ENCODE data around the gene KLHL42. TPM values are rescaled to one million over a fixed set of nuclear protein-coding genes. Genes with fewer than 3 reads are reported as not detected.
"Not testable (repeated sequence)": the region's sequence is repeated elsewhere in the genome, so short reads cannot be mapped to it uniquely, and the experiment has no call there.

The KLHL42 gene, protein sequence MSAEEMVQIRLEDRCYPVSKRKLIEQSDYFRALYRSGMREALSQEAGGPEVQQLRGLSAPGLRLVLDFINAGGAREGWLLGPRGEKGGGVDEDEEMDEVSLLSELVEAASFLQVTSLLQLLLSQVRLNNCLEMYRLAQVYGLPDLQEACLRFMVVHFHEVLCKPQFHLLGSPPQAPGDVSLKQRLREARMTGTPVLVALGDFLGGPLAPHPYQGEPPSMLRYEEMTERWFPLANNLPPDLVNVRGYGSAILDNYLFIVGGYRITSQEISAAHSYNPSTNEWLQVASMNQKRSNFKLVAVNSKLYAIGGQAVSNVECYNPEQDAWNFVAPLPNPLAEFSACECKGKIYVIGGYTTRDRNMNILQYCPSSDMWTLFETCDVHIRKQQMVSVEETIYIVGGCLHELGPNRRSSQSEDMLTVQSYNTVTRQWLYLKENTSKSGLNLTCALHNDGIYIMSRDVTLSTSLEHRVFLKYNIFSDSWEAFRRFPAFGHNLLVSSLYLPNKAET
- total RNA-seq = 38.4 TPM

DNA sequence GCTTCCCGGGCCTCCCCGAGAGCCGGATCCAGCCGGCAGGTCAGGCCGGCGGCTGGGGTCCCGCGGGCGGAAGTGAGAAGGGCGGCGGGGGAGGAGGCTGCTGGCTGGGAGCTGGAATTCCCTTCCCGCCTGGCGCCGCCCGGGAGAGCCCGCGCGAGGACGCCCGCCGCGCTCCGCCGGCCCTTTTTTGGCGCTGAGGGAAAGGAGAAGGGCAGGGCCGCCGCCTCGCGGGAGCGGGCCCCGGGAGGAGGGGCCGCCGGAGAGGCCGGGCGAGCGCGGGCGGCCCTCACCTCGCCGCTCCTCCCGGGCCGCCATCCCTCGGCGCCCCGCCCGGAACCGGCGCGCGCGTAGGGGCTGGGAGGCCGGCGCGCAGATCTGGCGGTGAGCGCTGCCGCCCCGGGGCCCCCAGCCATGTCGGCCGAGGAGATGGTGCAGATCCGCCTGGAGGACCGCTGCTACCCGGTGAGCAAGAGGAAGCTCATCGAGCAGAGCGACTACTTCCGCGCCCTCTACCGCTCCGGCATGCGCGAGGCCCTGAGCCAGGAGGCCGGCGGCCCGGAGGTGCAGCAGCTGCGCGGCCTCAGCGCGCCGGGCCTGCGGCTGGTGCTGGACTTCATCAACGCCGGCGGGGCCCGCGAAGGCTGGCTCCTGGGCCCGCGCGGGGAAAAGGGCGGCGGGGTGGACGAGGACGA is at the start of gene KLHL42, which contains the start of gene MANSC4:
Gene KLHL42 (plus strand): TSS at position 314 of the 692 bp plus-strand sequence. CDS start 98 bp downstream, at position 412.
Gene MANSC4 (minus strand): TSS at position 317 of the 692 bp plus-strand sequence. CDS start 8,960 bp downstream, outside the sequence.
- DNase-seq (ENCODE audit: low spot score) = peak; percentile 84

DNA sequence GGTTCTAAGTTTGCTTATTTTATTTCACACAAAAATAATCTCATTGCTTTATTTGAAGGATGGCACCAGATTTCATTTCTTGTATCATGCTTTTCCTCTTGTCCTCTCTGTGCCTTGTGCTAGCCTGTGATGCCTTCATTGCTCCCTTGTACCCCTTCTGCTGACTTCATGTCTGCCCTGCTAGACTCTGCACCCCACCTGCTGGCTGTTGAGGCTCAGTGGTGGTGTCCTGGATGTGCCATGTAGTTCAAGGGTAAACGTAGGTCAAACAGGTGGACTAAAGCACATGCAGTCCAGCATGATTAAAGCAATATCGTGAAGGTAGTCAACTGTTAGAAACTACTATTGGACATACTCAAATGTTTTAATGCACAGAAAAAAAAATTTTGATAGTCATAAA is 47.8 kb upstream of the KLHL42 start:
- no peak for DNase-seq (ENCODE audit: low spot score)

DNA sequence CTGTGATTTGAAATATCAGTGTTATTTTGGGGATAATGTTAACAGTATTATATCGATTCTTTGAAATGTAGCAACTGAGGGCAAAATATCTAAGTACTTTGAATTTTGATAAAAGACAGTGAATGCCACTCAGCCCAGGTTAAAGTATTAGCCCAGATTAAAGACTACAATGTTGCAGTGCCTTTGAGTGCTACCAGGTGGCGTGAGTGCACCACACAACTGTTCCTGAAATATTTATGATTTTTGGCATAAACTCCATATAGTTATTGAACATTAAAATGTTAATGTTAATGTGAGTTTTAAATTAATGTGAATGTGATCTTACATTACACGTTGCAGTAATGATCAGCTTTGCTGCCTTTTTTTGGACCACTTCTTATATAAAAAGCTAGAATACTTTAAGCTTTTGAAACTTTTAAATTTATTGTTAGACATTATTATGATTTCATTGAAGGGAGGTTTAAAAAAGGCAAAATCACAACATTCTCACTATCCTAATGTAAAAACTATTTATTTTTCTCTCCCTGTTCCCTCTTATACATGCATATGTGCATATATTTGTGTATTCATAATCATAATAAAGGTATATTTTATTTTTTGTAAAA is 46.9 kb upstream of the KLHL42 start:
- no peak for DNase-seq (ENCODE audit: low spot score)

DNA sequence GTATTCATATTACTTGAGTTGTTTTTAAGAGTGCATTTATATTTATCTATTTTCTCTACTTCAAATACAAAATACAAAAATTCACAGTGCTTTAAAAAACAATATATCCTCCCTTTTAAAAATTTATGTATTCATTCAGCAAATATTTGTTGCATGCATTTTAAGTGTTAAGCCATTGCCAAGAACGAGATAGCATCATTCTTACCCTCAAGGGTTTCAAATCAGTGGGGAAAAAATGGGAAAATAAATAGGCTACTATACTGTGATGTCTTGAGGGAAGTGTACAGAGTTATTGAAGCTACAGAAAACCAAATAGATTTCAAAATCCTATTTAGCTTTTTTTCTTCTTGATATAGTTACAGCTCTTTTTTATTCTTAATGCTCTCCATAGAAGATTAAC is 46.2 kb upstream of the KLHL42 start:
- no peak for DNase-seq (ENCODE audit: low spot score)

DNA sequence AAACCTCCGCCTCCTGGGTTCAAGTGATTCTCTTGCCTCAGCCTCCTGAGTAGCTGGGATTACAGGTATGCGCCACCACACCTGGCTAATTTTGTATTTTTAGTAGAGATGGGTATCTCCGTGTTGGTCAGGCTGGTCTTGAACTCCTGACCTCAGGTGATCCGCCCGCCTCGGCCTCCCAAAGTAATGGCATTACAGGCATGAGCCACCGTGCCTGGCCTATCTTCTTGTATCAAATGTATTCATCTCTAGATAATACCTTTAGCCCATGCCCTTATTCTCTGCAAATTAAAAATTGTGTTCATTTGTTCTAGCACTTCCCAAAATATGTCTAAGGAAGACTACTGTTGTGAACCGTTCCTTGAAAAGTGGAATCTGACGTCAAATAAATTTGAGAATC is 45.7 kb upstream of the KLHL42 start:
- DNase-seq (ENCODE audit: low spot score) = not testable (repeated sequence)

DNA sequence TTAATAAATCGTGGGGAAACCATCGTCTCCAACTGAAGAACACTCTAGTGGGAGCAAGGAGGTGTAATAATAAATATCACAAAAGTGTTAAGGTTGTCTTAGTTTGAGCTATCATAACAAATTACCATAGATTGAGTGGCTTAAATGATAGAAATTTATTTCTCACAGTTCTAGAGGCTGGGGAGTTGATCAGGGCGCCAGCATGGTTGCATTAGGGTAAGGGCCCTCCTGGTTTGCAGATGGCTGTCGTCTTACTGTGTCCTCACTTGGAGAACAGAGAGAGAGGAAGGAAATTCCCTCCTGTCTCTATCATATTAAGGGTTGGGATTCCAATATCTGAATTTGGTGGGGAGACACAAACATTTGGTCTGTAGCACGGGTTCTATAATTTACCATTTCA is 36.4 kb upstream of the KLHL42 start:
- DNase-seq (ENCODE audit: low spot score) = no peak

DNA sequence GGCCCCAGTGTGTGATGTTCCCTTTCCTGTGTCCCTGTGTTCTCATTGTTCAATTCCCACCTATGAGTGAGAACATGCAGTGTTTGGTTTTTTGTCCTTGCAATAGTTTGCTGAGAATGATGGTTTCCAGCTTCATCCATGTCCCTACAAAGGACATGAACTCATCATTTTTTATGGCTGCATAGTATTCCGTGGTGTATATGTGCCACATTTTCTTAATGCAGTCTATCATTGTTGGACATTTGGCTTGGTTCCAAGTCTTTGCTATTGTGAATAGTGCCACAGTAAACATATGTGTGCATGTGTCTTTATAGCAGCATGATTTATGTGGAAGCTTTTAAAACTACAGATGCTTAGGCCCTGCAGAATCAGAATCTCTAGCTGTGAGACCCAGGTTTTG is 34.3 kb upstream of the KLHL42 start:
- DNase-seq (ENCODE audit: low spot score) = not testable (repeated sequence)

DNA sequence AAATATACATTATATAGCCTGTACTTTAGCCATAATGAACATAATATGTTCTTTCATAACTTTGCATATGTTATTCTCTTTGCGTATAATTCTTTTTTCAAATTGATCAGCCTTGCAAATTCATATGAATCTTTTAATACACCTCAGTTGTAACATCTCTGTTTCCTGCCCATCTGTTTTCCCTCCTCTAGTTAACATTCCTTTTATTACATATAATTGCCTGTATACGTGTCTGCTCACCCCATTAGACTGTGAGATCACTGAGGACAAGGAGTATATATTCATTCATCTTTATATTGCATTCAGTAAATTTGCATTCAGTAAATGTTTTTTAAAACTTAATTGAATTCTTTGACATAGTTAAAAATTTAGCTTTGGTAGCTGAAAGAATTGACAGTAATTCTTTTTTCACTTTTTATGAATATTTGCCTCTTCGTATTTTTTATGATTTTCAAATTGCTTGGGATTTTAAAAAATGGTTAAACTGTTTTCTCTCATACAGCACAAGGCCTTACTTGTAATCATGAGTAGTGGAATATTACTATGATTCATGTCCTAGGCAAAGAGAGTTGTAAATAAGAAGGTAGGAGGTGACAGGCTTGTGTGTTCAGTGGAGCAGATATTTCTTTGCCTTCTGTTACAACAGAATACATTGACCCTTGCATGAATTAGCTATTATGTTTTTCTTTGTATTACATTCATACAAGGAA is 32.8 kb upstream of the KLHL42 start:
- no peak for DNase-seq (ENCODE audit: low spot score)

DNA sequence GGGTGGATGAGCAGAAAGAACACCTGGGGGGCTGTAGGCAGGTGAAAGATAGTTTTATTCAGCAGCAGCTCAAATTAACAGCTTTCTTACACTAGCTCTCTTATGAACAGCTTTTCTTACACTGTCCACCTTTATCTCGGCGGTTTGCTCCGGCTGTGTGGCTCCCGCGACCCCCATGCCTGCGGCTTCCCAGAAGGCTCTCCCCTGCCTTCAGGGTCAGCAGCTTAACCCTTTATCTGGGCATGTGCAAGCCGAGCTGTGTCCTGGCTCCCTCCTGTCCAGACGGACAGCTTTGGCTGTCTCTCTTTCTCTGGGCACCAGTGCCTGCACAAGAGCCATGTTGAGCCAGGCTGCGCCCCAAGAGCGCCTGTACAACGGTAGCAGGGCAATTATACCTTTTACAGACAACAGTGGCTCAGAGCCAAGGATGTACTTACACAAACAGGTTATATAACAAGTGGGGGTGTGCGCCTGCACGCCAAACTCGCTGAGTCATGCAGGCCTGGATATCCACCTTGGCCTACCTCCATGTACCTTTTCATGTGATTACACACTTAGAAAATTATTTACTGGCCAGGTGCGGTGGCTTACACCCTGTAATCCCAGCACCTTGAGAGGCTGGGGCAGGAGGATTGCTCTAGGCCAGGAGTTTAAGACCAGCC is 28.5 kb upstream of the KLHL42 start:
- no peak for DNase-seq (ENCODE audit: low spot score)

DNA sequence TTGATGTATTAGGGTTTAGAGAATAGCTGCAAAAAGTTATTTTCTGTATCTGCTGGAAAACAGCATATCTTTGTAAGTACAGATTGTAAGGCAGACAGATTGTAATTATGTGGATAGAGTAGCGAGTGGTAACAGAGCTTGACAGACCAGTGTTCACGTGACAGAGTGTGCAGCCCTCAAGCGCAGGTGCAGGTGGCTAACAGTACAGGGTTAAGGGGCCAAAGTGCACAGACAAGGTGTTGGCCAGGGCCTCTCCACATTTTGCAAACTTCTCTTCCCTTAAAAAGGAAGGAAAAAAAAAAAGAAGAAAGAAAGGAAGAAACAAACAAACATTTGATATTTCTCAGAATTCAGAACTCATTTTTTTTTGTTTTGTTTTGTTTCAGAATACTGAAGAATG is 25.2 kb upstream of the KLHL42 start:
- no peak for DNase-seq (ENCODE audit: low spot score)

DNA sequence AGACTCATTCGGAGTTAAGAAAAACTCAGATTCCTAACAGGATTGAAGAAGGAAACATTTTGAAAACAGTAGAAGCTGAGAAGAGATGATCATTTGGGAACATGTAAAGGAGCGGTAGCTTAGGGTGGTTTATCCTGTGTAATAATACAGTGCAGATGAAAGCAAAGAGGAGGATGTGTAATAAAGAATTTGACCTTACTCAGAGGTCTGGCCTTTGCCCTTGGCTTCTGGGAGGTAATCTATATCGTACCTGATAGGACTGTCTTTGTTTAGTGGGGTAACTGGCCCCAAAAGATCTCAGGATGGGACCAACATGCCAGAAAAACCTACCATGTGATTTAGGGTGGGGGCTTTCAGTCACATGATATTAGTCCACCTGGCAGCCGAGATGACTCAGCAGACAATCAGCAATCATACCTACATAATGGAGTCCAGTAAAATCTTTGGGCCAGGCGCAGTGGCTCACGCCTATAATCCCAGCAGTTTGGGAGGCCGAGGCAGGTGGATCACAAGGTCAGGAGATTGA is 23.3 kb upstream of the KLHL42 start:
- no peak for DNase-seq (ENCODE audit: low spot score)

DNA sequence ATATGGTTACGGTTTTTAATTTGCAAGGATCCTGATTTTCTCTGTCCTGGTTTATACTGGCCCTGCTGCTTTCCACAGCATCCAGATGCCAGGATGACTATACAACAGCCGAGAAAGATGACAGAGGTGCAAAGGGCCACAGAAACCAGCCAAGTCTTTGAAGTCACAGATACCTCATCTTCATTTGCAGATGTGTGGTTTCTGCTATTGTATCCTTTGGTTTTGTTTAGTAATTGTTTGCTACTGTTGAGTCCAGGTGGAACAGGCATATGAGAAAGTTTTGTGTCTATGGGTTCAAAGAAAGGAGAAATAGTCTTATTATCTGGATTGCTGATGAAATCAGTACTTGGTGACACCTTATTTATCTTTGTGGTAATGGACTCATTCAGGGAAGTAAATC is 17.3 kb upstream of the KLHL42 start:
- DNase-seq (ENCODE audit: low spot score) = no peak

DNA sequence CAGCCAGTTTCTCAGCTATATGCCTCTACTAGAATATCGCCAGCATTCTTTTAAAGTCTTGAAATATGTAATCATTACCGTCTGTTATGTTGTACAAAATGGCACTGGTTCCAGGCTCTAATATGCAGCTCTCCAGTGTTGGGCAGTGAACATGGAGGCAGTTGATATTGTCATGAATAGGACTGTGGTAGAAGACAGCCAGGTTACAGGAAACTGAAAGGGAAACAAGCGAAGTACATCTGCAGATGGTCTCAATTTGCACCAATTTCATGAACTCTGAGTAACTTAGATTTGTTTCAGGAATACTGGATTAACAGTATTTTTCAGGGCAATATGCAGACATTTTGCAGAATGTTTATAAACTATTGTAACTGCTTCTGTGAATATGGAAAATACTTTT is 13.4 kb upstream of the KLHL42 start:
- DNase-seq (ENCODE audit: low spot score) = no peak

DNA sequence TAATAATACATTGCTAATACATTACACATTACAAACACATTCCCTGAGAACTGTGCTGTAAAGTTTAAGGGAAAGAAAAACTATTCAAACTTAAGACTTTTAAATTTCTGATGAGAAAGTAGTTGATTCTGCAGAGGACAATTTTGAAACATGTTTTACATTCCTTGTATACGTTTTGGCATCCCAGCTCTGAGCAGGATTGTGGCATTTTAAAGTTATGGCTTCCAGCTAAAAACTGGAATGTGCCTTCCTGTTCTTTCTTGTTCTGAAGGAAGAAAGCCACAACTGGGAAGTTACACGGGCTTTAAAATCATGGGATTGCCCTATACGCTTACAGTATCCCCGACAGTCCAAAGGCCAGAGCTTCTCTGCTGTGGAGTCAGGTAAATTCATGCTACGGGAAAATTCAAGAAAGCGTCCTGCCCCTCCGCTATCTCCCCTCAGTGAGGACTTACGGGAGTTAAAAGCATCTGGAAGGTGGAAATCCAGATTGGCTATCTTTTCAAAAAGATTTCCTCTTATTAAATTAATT is 10.8 kb upstream of the KLHL42 start:
- no peak for DNase-seq (ENCODE audit: low spot score)

DNA sequence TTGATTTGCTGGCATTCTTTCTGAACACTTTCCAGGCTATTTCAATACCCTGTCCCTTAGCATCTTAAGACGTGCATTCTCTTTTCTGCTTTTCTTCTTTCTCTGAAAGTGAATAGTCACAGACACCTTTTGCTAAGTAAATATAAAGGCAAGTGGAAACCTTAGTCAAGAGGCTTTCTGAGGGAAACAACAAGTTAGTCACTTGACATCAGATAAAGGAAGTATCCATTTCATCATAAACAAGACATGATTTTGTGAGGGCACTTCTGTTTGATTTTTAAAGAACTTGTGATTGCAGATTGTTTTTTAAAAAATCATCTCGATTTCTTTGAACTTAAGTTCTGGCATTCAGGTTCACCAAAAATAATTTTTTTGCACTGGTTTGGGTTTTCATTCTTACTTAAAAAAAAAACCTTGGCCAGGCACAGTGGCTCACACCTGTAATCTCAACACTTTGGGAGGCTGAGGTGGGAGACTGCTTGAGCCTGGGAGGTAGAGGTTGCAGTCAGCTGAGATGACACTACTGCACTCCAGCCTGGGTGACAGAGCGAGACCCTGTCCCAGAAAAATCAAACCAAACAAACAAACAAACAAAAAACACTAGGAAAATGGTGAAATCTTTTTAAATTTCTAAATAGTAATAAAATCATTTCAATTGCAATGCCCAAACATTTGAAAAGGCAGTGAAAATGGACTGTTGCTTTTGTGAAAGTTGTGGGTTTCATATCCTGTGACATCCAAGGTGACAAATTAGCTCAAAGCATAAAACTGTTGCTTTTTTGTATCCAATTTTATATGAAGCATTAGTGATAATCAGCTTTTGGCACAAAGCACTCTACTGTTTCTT is 8.3 kb upstream of the KLHL42 start:
- DNase-seq (ENCODE audit: low spot score) = no peak

DNA sequence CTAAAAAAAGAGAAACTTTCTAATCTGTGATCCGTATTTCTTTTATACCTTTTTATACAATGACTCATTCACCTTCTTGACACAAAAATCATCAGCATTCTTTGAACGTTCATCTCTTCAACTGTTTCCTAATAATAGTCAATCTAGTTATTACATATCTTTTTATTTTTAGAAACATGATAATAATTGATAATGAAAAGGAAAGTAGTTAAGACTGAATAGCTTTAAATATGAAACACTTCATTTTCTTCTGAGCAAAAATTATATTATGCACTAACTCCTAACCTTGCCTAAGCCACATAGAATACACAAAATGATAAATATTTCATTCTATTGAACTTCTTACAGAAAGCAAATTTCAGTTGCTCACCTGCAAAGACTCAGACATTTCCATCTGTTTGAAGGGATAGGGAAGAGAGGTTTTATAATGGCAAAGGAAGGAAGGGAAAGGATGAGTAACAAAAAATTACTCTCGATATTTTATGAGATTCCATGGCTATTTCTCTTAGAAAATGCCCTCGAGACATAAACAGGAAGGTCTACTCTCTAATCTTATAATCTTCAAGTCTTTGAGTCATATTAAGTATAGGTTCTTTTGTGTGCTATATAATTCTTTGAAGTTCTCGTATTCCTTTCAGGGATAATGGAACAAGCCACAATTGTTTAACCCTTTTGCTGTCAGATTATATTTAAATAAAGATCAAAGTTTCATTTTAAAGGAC is 7.5 kb upstream of the KLHL42 start:
- no peak for DNase-seq (ENCODE audit: low spot score)

DNA sequence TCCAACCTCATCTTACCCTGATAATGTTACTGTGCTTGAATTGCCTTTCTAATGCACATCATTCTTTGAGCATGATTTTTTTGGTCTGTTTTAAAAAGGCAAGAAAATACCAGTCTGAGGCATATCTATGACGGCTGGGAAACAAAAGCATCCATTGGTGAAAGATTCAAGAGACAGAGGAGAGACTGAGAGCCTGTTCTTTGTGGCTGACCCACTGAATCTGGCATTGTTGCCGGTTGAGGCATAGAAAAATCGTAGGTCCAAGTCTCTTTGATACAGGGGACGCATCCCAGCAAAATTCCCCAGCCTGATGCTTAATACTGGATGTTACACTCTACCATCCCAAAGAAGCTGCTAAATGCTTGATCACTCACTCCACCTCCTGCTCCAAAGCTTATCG is 2.9 kb upstream of the KLHL42 start:
- DNase-seq (ENCODE audit: low spot score) = no peak

DNA sequence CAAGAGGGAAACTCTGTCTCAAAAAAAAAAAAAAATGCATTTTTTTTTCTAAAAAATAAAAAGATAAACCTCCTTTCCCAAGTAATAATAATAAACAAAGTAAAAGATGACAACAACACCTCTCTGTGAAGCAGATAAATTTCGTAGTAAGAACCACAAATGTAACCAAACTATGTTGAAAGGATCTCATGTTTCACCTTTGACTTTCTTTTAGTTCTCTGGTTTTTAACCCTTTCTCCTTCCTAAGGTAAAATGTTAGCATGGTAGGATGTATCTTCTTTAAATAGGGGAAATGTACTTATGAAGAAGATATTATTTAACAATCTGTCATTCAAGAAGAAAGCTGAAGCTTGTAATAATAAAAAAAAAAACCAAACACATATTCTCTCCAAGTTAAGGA is 1.8 kb upstream of the KLHL42 start:
- no peak for DNase-seq (ENCODE audit: low spot score)

DNA sequence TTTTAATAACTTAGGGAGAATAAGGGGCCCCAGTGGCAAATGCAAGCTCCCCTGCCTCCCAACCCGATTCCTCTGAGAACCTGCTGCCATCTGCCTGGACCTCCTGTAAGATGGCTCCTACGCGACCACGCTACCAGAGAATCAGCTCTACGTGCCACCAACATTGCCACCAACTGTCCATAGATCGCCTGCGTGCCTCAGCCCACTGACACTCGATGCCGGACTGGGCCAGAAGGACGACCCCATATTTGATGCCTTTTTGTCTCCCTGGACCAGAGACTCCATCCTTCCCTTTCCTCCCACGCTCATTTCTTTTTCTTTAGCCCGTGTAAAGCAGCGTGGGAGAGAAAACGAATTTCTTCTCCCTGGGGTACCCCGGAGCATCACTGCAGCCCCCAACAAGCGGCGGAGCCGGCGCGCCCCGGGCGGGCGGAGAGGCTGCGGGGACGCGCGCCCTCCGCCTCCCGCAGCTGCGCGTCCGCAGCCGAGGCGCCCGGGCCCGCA is 565 bp upstream of the KLHL42 start:
- peak; percentile 48 for DNase-seq (ENCODE audit: low spot score)

Data from ureter (tissue), 1 donor.